IPS DF 6.9 (cell line): ENCODE results near the gene PASD1.

ENCODE experiments used
- DNase-seq: peaks from one replicate; pipeline ENCODE4 v3.0.0-alpha.2; 2013; ENCODE audit warnings: low read depth, low spot score
- H3K27ac ChIP-seq: one replicate; pipeline ENCODE4 v1.5.1; 2013; ENCODE audit warnings: low read length, control low read depth
- H3K27me3 ChIP-seq: 2 replicates; pipeline ENCODE4 v1.6.1; 2013; ENCODE audit warnings: mild to moderate bottlenecking, low read length; ENCODE audit not compliant: control insufficient read depth, insufficient read depth
- H3K36me3 ChIP-seq: 2 replicates; pipeline ENCODE4 v1.6.1; 2013; ENCODE audit warnings: low read length; ENCODE audit not compliant: control insufficient read depth, insufficient read depth
- H3K4me1 ChIP-seq: 2 replicates; pipeline ENCODE4 v1.6.1; 2013; ENCODE audit warnings: low read length; ENCODE audit not compliant: control insufficient read depth, insufficient read depth
- H3K4me3 ChIP-seq: 2 replicates; pipeline ENCODE4 v1.5.1; 2013; ENCODE audit warnings: mild to moderate bottlenecking, low read length
- H3K9me3 ChIP-seq: 2 replicates; pipeline ENCODE4 v1.6.1; 2013; ENCODE audit warnings: low read length, inconsistent platforms; ENCODE audit not compliant: control insufficient read depth, insufficient read depth
- WGBS: extraction: QIAGEN DNeasy Blood & Tissue Kit; methylation state at CpG from one replicate; pipeline ENCODE4 v1.1.7; 2013; ENCODE audit warnings: mixed read lengths, missing lambda C conversion rate; ENCODE audit not compliant: insufficient read length, insufficient coverage; 5-methylcytosine and 5-hydroxymethylcytosine counted together

PASD1 gene

GRCh38 chrX:151609222-151609621 is 45.7 kb downstream of the PASD1 start:
- DNase-seq = no peak
- Histone ChIP-seq H3K36me3 (no peaks in the 10 kb centered on the region), H3K27ac (no peak overlapping the region), H3K27me3 (no peaks in the 10 kb centered on the region), H3K9me3 (no peaks in the 10 kb centered on the region), H3K4me1 (no peaks in the 10 kb centered on the region), H3K4me3 (no peak overlapping the region)
- no CpG with 5 or more reads among the region's 5 CpGs for WGBS

DNA sequence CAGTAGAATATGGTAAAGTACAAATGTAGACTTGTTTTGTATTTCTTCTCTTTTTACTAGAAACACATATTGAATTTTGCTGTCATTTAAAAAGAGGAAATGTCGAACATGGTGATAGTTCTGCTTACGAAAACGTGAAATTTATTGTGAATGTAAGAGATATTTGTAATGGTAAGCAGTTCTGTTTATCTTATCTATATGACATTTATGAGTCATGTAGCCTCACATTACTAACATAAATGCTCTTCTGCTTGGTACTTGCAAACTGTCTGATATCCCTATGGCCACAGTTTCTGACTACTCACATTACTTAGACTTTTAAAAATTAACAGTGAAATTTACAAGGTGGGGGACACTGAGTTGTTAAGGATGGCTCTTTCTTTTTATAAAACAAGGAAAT is 57.9 kb downstream of the PASD1 start:
- Histone ChIP-seq H3K4me1 (no peaks in the 10 kb centered on the region), H3K4me3 (no peak overlapping the region), H3K27me3 (no peaks in the 10 kb centered on the region), H3K27ac (no peak overlapping the region), H3K9me3 (no peaks in the 10 kb centered on the region), H3K36me3 (no peaks in the 10 kb centered on the region)
- DNase-seq = no peak
- 100% methylated on average over 2 of the region's 3 CpGs for WGBS

DNA sequence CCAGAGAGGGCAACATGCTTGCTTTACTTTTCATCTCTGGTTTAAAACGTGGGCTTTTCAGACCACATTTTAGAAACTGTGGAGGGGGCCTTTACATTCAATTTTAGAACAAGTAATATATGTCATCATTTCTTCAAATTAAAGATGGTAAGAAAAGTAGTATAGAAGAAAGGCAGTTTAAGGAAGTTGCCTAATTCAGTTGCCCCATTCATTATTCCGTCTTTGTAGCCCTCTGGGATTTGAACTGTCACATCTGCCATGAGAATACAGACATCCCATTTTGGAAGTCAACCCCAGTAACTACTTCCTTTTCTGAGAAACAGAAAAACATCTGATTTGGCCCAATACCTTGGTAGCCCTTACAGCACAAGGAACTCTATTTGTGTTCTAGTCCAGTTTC is 61.2 kb downstream of the PASD1 start:
- no peak overlapping the region for H3K27ac ChIP-seq
- no CpG with 5 or more reads among the region's 2 CpGs for WGBS
- no peak overlapping the region for H3K4me3 ChIP-seq
- no peaks in the 10 kb centered on the region for H3K9me3 ChIP-seq
- no peaks in the 10 kb centered on the region for H3K4me1 ChIP-seq
- no peaks in the 10 kb centered on the region for H3K36me3 ChIP-seq
- H3K27me3 ChIP-seq = no peaks in the 10 kb centered on the region
- no peak for DNase-seq

DNA sequence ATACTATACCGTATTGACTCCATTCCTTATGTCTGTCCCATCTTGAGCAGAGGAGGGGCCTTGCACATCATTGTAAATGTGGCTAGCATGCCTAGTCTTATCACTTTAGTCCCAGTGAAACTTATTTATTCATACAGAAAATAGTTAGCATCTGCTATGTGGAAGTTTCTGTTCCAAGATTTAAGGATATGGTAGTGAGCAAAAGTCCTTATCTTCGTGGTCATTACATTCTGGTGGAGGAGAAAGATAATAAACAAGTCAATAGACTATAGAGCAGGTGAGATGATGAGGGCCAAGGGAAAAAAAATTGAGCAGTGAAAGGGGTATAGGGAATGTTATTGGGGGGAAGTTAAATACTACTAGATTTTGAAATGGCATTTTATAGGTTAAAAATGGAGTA is 68.3 kb downstream of the PASD1 start:
- H3K27ac ChIP-seq = no peak overlapping the region
- no peak overlapping the region for H3K4me3 ChIP-seq
- no peak for DNase-seq
- no peaks in the 10 kb centered on the region for H3K36me3 ChIP-seq
- H3K27me3 ChIP-seq = no peaks in the 10 kb centered on the region
- H3K4me1 ChIP-seq = no peaks in the 10 kb centered on the region
- WGBS = no CpG with 5 or more reads among the region's 2 CpGs
- H3K9me3 ChIP-seq = no peaks in the 10 kb centered on the region

- Histone ChIP-seq H3K4me1 (no peaks in the 10 kb centered on the region), H3K36me3 (no peaks in the 10 kb centered on the region), H3K4me3 (no peak overlapping the region), H3K27me3 (no peaks in the 10 kb centered on the region), H3K9me3 (no peaks in the 10 kb centered on the region), H3K27ac (no peak overlapping the region)
- DNase-seq = no peak
- WGBS = no CpG with 5 or more reads among the region's 4 CpGs
These were observed 69.7 kb downstream of the PASD1 start for GRCh38 chrX:151633157-151633556.

GRCh38 chrX:151634937-151635336 is 71.5 kb downstream of the PASD1 start:
- no CpG with 5 or more reads among the region's 1 CpG for WGBS

DNA sequence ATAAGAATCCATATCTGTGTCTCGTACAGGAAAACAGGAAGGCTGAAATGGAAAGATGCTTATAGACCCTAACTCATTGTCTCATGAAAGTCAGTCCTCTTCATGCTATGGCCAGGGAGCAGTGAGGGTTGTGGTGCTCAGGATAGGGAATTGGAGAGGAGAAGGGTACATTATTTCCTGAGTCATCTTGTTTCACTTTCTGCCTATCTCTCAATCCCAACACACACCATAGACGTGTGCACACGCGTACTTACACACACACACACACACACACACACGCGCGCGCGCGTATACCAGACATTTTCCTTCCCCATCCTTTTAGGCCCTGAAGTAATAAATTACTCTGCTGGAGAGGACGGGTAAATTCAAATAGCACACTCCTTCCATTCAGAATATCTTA is 78.1 kb downstream of the PASD1 start:
- no CpG with 5 or more reads among the region's 11 CpGs for WGBS
- Histone ChIP-seq H3K36me3 (no peaks in the 10 kb centered on the region), H3K4me1 (no peaks in the 10 kb centered on the region), H3K4me3 (no peak overlapping the region), H3K27ac (no peak overlapping the region), H3K27me3 (no peaks in the 10 kb centered on the region), H3K9me3 (no peaks in the 10 kb centered on the region)
- DNase-seq = no peak

More at GRCh38 chrX:151634937-151635336, 71.5 kb downstream of the PASD1 start:
- Histone ChIP-seq H3K27me3 (no peaks in the 10 kb centered on the region), H3K4me1 (no peaks in the 10 kb centered on the region), H3K9me3 (no peaks in the 10 kb centered on the region), H3K36me3 (no peaks in the 10 kb centered on the region), H3K4me3 (no peak overlapping the region), H3K27ac (no peak overlapping the region)
- no peak for DNase-seq

DNA sequence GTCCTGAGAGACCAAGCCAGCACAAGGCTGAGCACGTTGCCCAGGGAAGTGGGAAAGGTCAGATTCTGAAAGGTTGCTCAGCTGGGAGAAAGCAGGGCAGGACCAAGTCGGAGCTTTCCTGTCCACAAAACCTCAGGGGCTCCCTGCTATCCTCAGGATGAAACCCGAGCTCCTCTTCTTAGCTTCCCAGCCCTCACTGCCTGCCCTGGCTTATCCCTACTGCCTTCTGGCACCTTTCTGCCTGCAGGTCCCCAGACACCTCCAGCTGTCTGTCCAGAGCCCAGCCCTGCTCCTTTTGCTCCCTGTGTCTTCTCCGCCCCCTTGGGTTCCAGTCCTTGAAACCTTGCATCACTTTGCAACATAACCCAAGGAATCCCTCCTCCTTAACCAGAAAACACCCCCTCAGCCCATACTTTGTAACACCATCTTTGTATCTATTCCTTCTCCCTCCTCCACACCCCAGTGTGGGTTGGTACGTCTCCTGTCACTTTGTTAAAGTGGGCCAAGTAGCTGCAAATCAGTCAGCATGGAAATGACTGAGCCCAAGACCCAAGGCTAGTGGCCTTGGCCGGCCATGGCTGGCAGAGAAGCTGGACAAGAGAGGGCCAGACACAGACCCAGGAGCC is 111.8 kb downstream of the PASD1 start:
- no peak overlapping the region for H3K4me3 ChIP-seq
- no peaks in the 10 kb centered on the region for H3K9me3 ChIP-seq
- no peak for DNase-seq
- no CpG with 5 or more reads among the region's 6 CpGs for WGBS
- H3K36me3 ChIP-seq = no peaks in the 10 kb centered on the region
- no peaks in the 10 kb centered on the region for H3K27me3 ChIP-seq
- H3K4me1 ChIP-seq = no peaks in the 10 kb centered on the region
- no peak overlapping the region for H3K27ac ChIP-seq

DNA sequence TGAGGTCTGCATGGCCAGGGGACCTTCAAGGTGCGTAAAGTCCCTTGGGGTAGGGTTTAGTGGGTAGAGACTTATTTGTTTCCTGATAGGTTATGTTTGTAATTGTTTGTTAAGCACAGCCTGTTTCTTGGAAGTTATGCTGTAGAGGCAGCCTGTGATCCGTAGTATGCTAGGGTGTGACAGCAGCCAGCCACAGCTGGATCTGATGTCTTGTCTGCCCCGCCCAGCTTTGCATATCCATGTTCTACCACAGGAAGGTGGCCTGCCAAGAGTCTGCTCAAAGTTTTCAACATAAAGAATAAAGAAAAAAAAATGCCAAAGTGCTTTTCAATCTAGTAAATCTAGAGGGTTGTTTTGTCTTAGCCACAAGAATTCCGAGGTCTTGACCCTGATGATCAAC is 112.7 kb downstream of the PASD1 start:
- H3K4me3 ChIP-seq = no peak overlapping the region

DNA sequence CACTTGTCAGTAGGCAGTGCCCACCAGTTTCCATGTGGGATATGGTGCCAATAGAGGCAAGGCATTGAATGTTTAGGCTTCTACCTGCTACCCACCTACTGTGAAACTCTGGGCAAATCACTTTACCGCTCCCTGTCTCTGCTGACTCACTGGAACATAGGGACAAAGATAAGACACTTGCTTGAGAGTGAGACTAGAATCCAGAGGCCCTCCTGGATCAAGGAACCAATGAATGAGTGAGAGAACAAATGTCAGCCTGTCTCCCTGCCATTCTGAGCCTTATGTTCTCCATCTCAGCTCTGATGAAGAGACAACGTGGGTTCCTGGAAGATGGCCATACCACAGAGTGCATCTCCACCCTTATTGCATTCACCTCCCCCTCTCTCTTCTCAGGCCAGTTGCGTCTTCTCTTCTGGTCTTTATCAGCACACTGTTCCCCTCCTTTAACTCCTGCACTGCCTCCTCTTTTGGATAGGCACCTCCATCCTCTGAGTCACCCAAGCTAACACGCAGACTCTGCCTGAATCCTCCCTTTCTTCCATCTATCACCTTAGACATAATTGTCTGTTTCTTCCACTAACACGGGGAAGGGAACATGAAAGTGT is 116.4 kb downstream of the PASD1 start:
- Histone ChIP-seq H3K27me3 (no peaks in the 10 kb centered on the region), H3K27ac (no peak overlapping the region), H3K4me1 (no peaks in the 10 kb centered on the region), H3K9me3 (no peaks in the 10 kb centered on the region), H3K4me3 (no peak overlapping the region), H3K36me3 (no peaks in the 10 kb centered on the region; the same call in 1 of the 2 replicates)
- no peak for DNase-seq
- WGBS = no CpG with 5 or more reads among the region's 5 CpGs

More for the DNA sequence above, 112.7 kb downstream of the PASD1 start:
- DNase-seq = no peak
- no peaks in the 10 kb centered on the region for H3K9me3 ChIP-seq
- H3K4me1 ChIP-seq = no peaks in the 10 kb centered on the region
- no peak overlapping the region for H3K27ac ChIP-seq
- no CpG with 5 or more reads among the region's 4 CpGs for WGBS
- no peaks in the 10 kb centered on the region; the same call in 1 of the 2 replicates for H3K36me3 ChIP-seq
- no peaks in the 10 kb centered on the region for H3K27me3 ChIP-seq

GRCh38 chrX:151680805-151681204 is 117.3 kb downstream of the PASD1 start:
- H3K4me3 ChIP-seq = no peak overlapping the region
- H3K27ac ChIP-seq = no peak overlapping the region
- H3K36me3 ChIP-seq = no peaks in the 10 kb centered on the region; the same call in 1 of the 2 replicates
- H3K4me1 ChIP-seq = no peaks in the 10 kb centered on the region
- no peaks in the 10 kb centered on the region for H3K9me3 ChIP-seq
- no peak for DNase-seq
- WGBS = no CpG with 5 or more reads among the region's 4 CpGs
- no peaks in the 10 kb centered on the region for H3K27me3 ChIP-seq
